22Rv1 (cell line): ENCODE data around the gene TREH.

Experiments used
- H3K27ac ChIP-seq: fragments of 450-650 bp; 2 replicates; pipeline ENCODE4 v1.5.1; 2017
- CTCF ChIP-seq: fragments of 450-650 bp; IDR thresholded peaks from 2 replicates; pipeline ENCODE4 v1.5.1; 2017; ENCODE audit warnings: mild to moderate bottlenecking
- ZFX ChIP-seq: fragments of 450-650 bp; IDR thresholded peaks from 2 replicates; pipeline ENCODE4 v1.6.1; 2017; ENCODE audit warnings: antibody characterized with exemption, borderline replicate concordance

The TREH gene

GRCh38 chr11:118666371-118666770 is 13.1 kb downstream of the TREH start:
- TF ChIP-seq CTCF: no peak
- no peak for TF ChIP-seq ZFX
- no peak overlapping the region for H3K27ac ChIP-seq

- H3K27ac ChIP-seq: no peak overlapping the region
- TF ChIP-seq CTCF (no peak), ZFX (no peak)
Measured at GRCh38 chr11:118663902-118664301, 15.5 kb downstream of the TREH start.

- H3K27ac ChIP-seq: no peak overlapping the region
- no peak for TF ChIP-seq ZFX
- no peak for TF ChIP-seq CTCF
Measured at GRCh38 chr11:118663381-118663780, 16.1 kb downstream of the TREH start.

GRCh38 chr11:118662401-118663271 is 16.8 kb downstream of the TREH start:
- no peak overlapping the region for H3K27ac ChIP-seq
- no peak for TF ChIP-seq ZFX

- no peak overlapping the region for H3K27ac ChIP-seq
- no peak for TF ChIP-seq ZFX
- no peak for TF ChIP-seq CTCF
Measured at GRCh38 chr11:118661425-118662301, 17.8 kb downstream of the TREH start.

GRCh38 chr11:118660681-118661424 is 18.6 kb downstream of the TREH start:
- TF ChIP-seq CTCF (no peak), ZFX (no peak)
- H3K27ac ChIP-seq: no peak overlapping the region

- no peak for TF ChIP-seq CTCF
- no peak for TF ChIP-seq ZFX
- H3K27ac ChIP-seq: no peak overlapping the region
Measured at GRCh38 chr11:118659953-118660680, 19.3 kb downstream of the TREH start.
